NCI-H2227 treated with DMSO at 0.1 percent for 48 hours (cell line): ENCODE results near the gene PTPRE.
A peak's percentile ranks its signal among the peaks of the same experiment; 100 is the strongest.
"Not testable (repeated sequence)": the region's sequence is repeated elsewhere in the genome, so short reads cannot be mapped to it uniquely, and the experiment has no call there.

Experiments used
- DNase-seq: peaks from one replicate; lab custom pipeline; 2025; lab: John Stamatoyannopoulos, UW

PTPRE gene

DNA sequence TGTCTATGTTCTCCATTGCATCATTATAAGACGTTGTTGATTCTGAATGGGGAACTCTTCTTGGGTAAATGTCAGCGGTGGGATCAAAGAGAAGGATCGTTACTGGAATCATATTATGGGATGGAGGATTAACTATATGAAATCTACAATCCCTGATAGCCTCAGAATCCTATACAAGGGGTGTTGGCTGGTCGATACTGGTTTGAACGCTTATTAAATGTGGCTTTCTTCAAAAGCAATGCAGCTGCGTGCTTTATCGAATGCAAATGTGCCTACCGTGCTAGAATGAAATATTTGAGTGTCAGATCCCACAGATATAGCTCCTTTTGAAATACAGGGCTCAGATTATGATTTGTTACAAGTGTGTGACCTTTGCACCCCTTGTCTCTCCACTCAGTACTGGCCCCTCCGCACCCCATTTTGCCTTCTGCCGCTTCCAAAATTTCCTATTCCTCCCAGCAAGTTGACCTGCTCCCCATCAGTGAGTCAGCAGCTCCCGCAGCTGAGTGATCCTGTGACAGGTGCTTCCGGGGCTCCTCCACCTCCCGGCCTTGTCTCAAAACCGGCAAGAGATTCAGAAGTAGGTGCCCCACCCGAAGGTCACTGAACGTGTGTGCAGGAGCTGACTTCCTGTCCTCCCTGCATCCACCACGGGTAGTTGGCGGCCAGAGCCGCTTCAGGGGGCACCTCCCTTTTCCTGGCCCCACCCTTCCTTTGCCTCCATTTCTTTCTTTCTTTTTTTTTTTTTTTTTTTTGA is 76.6 kb downstream of the PTPRE start:
- DNase-seq = no peak

DNA sequence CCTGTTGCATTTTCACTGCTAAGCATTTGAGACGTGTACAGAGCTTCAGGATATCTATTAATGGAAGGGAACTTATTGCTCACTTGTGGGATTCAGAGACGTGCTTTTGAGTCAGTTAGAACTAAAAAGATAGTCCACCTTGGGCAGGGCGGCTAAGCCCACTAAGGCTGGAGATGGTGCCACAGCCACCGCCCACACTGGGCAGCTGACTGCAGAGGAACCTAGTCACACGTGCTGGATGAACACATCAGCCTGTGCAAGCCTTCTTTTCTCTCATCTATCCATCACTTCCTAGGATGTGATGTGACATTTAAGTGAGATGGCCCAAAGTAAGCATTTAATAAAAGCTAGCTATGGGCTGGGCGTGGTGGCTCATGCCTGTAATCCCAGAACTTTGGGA is 78.0 kb downstream of the PTPRE start:
- DNase-seq = no peak

DNA sequence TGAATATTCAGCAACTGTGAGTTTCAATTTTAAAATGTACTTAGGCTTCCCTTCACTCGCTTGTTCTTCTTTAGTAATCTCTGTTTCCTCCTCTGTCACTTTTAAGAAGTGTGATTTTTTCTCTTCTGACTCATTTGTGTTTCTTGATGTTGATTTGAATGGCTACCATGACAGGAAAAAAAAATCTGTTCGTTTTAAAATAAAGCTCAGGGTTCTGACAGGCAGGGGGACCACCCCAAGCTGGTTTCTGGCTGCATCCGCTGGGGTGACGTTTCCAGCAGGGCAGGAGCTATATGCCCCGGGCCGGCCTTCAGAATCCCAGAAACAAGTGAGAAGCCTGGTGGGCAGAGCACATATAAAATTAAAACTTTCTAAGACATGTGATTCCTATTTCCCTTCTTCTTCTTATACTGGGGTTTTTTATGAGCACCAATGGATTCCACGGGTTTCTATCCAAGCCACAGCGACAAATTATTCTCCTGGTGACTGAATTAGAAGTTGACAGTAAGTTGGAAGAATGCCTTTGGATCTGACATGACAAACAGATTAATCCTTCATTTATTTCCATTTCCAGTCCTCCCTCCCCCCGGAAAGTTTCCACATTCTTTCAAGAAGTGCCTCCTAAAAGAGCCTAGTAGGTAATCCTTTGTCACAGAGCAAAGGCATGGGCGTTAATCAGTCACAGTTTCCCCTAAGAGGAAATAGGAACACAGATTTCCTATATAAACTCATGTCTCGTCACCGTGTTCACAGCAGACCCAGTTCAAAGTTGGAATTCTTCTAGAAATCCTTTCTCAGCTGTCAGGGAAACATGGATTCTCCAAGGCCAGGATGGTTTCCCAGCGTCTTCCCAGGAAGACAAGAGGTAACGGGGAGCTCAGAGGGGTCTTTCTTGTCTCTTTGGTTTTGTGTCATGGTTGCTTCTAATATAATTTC is 79.9 kb downstream of the PTPRE start:
- DNase-seq = no peak

DNA sequence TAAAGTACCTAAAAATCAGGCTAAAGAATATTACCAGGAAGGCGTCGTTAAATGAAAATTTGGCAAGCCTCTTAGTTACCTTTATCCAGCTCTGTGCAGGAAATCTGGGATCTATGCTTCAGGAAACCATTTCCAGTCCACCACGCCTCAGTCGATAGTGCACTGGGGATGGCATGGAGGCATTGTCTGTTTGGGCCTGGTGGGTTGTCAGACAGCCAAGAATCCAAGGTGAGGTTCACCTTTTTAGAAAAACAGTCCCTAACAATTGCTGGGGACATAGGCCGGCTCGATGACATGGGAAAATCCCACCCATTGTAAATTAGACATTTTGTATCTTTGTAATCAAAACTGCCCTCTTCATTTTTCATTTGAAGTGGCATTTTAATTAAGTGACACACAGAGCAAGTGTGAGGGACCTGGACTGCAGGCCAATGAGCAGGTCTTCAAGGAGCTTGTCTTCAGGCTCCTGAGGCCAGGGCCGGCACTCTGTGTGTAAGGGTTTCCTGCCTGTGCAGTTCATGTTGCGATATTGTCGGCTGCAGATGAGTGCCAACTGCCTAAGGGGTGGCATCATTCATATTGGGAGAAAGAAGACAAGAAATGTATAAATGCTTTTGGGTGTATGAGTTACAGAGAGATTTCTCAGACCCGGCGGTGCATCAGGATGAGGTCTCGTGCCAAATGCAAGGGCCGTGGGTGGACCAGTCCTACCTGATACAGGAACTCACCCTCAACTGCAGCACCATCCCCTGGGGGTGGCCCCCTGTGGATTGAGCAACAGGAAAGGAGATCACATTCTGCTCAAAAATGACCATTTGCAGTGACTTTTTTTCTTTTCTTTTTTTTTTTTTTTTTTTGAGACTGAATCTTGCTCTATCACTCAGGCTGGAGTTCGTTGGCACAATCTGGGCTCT is 80.8 kb downstream of the PTPRE start:
- no peak for DNase-seq

DNA sequence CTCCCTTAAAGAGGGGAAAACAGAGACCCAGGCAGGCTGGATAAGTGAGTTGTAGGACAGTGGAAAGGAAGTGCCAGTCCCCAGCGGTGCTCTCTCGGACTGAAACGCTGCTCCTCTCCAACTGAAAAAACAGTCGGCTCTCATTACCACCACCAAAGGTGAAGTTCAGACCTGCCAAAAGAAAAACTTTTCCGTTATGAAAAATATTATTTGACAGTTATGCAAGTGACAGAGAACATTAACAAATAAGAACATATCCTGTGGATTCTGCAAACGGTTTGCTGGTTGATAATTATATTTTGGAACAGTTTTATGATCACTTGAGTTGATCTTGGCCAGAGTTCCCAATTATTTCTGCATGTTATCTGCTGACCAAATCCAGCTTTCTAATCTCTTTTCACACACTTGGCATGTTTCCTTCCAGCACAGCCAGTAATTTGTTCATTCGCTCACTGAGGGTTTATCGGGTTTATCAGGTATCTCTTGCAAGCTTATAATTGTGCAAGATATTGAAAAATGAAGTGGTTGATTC is 82.6 kb downstream of the PTPRE start:
- DNase-seq = no peak

DNA sequence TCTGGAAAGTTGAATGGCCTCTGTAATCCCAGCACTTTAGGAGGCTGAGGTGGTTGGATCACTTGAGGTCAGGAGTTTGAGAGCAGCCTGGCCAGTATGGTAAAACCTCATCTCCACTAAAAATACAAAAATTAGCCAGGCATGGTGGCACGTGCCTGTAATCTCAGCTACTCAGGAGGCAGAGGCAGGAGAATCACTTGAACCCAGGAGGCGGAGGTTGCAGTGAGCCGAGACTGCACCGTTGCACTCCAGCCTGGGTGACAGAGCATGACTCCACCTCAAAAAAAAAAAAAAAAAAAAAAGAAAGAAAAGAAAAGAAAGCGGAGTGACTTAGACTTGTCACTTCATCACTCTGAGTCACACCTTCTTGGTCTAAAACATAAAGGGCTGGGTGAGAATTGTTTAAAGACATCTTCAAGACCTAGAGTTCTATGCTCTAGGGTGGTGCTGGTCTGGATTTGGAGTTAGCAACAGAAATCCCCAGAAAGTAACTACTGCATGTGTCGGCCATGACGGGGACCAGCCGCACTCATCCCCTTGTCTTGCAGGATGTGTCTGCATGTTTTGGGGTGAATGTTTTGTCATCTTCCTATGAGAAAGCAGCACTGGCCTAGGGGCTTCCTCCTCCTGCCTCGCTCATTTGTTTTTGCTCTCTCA is 83.4 kb downstream of the PTPRE start:
- not testable (repeated sequence) for DNase-seq

DNA sequence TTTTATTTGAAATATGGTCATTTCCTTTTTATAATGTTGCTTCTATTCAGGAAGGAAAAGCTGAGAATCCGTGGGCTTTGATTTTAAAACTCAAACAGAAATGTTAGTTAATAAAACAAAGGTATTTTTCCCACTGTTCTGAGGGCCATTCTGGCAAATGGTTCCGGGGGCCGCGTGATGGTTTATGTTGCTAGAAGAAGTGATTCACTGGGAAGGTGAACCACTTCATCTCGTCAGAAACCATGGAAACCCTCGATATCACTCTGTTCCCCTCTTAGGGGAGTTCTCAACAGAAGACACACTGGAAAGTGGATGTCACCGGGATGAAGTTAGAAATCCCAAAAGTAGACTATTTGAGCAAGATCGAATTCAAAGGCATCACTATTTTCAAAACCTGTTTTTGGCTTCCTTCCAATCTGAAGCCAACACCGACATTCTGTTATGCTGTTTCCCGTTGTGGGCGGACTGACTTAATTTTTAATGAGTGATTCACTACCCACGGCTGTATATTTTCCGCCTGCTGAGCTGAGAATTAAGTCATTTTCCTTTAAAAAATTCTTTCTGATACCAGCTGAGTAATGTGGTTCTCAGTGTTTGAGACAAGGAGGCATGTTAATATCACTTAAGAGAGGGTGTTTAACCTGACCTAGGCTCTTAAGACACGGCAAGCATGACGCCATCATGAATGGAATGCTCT is 84.1 kb downstream of the PTPRE start:
- no peak for DNase-seq

DNA sequence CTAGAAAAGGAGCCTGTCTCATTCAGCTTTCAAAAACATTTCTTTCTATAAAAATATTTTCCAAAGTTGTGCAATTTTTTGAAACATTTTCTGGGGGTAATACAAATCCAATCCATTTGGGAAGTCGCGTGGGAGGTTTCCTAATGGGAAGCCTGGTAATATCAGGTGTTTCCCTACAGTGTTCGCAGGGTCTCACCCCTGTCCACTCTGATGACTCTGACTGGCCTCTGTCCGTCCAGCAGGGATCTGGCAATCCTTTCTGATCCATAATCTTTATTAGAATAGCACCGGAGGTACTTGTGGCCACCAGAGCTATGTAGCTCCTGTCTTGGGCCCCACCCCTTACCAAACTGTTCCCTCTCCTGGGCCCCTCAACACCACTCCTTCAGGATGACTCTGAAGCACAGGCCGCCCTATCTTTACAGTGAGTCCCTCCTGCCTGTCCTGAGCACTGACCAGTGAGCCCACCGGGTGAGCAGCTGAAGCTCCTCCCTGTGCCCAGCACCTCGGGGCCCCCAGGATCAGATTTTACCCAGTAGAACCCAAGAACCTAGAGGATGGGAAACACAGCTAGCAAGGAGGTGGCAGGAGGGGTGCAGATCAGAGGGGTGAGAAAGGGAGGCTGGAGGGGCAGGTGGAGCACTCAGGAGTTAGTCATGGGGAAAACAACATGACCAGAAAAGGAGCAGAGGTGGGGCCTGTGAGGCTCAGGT is 84.8 kb downstream of the PTPRE start:
- DNase-seq = no peak

DNA sequence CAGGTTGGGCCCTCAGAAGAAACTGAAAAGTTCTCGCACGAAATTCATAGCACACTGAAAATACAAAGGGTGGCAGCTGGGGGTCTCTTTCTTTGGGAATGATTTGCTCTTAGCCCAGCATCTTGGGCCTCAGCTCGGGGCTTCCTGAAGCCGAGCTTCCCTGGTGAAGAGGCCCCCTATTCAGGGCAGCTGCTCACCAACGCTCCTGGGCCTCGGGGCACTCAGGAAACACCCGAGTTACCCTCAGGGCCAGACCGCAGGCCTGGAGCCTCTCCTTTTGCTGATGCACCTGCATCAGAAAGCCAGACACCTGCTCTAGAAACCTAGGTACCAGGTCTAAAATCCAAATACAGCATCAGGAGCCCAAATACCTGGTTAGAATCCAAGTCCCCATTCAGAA is 85.5 kb downstream of the PTPRE start:
- DNase-seq = no peak

DNA sequence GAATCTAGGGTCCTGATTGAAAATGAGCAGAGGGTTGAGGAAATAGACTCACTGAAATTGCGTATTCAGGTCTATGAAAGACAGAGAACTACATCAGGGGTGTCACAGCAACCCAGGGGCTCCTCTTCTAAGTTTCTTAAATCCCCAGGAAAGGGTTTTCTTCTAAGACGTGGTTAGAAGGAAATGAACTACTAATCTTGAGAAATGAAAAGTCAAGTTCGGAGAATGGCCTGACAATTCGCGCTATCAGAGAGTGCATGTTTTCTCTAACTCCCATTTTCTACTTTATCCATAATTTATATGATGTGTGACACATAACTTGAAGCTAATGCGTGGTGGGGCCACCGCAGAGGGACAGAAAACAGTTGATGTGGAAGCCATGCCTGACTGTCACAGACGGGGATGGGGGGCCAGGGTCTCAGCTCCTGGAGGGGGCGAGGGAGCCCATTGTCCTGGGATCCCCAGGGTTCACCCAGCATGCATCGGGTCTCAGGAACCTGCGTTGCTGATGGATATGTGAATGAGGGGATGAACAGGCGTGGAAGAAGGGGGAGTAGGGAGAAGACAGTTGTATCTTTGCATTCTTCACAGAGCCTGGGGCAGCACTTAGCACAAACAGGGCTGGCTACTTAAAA is 86.3 kb downstream of the PTPRE start:
- DNase-seq = no peak

DNA sequence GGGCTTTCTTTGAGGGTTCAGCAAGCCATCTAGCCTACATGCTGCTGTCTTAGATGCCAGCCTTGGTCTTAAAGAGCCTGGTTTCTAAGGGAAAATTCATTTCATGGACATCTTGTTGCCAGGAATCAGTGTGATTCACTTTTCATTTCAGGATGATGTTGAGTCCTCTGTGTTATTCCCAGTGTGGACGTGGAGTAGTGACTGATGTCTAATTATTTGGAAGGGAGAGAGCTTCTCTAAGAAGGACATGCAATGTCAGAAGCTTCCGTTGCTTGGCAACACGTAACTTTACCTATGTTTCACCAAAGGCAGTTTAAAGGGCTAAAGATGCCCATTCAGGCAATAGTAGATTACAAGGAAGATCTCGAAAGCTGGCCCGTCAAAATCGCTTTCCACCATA is 89.0 kb downstream of the PTPRE start:
- no peak for DNase-seq

DNA sequence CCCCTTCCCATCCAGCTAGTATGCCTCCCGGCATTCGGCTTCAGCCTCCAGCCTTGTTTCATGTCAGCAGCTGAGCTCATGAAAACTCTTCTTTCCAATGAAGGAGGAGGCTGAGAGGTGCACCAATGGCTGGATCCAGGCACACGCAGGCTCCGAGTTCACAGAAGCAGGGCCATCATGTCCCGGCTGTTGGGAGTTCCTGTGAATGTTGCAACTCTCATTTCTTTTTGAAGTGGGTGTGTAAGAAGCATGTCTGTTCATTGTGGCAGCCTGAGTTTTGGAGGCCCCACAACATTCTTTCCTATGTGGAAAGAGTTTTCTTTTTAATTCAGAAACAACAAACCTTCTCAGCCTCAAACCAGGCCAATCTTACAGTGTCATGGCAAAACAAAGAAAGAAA is 89.7 kb downstream of the PTPRE start:
- DNase-seq = no peak

DNA sequence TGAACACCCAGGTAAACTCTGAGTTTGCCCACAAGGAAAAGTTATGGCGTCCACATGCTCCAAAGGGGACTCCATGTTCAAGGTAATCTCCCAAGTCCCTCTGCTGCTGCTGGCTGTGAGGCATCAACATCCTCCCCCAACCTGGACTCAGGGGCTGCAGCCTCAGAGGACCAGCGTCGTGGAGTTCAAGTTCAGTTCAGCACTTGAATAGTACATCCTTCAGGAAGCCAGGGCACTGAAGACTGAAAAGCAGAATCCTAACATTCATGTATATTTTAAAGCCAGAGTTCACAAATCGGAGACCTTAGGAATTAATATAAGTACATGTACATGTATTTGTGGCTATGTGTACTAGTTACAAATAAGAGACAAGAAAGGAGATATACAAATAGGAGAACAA is 90.4 kb downstream of the PTPRE start:
- no peak for DNase-seq

DNA sequence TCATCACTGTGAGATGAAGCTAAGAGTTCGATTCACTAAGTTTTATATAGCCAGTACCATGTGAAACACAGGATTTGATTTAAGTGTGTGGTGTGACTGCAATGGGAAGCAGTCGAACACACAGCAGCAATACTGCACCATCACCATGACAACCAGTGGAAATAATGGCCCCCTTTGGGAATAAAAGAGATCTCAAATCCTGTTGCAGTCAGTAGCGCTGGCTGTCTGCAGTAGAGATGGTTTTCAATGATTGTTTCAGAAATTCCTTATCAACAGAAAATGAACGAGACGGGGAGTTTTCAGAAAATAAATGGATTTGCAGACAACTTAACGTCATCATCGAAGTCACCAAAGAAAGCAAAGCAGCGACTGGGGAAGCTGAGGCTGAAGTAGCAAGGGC is 91.0 kb downstream of the PTPRE start:
- peak; percentile 17 for DNase-seq

DNA sequence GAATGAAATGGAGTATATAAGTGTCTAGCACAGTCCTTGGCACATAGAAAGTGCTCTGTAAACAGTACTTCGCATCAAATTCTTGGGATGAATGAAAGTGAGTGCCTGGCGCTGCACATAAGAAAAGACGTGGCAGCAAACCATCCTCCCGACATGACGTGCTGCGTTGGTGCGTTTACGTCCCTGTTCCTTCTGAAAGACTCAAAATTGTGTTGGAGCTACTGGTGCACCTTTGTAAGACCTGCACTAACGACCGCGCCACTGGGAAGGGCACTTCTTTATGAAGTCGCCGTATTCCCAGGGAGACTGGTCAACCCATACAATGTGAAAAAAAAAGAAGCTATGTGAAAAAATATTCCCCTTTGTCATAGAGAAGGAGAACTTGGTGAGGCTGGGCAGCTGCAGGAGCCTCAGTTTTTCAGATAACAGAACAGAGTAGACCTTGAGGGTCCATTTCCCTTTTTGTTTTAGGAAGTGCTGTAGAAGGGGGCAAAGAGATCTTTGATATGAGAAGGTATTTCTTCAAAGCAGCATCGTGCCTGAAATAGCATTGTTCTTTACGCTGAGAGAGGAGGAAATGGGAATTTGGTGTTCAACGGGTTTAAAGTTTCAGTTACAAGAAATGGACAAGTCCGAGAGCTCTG is 91.7 kb downstream of the PTPRE start:
- DNase-seq = no peak

DNA sequence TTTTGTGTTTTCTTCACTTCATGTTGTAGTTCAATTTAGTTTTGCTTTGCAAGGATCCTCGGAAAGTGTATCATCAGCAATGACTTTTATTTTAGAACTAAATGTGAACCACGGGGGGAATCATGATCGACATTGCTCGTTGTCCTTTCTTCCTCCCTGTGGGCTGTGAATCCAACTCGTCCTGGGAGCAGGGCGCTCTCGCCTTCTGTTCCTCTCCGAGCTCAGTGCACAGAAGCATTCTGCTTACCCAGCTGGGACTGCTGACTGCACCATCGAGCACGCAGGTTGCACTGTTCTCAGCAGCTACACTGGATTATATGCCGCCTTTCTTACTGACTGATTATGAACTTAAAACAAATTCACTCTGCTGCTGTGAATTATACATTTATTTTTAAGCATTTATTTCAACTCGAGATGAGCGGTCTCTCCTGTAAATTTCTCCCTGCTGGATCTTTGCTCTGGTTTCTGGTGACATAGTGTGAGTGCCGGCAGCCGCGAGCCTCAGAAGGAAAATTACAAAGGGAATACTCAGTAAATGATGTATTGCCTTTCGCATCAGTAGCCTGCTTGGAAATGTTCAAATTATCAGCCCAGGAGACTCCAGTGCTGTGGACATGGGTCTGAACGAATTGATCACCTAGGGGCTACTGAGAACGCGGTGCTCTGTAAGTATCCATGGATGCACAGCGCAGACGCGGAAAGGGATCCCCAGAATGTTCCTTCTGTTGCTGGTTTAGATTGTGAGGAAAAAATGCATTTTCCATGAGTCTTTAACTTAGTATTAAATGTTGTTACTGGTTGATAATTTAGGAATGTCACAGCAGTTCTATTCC is 92.6 kb downstream of the PTPRE start:
- no peak for DNase-seq

DNA sequence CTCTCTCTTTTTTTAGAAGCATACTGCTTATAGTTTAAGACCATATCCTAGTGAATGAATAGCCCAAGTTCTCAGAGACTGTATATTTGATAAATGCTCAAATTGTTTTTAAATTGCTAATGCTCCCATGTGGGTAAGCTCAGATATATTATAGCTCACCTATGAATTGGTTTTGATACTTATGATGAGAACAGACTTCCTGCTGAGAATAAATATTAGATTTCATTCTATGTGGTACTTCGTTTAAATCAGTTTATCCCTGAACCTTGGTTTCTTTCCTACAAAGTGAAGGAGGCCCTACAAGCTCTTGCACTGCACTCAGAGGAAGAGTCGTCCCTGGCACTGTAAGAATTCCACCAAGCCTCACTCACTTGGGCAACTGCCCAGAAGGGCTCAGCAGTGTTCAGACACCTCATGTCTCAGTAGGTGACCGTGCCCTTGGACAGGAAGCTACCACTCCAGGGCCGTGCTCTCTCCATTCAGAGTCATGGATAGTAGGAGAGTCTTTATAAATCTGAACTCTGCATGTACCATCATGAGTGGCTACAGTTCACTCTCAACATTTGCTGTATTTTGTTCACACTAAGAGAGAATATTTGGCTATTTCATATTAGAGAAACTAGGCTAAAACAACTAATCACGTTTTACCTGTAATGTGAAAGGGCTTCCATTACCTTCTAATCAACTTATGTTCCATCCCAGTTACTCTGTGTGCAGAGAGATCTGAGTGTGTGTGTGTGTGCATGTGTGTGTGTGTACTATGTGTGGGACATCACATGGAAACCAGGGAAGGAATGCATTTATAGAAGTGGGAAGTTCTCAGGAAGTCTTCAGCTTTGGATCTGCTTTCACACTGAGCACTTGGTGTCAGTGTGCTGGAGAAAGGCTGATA is 93.8 kb downstream of the PTPRE start:
- DNase-seq = no peak
